ENCODE results near the gene PLK3.

PLK3 gene

GRCh38 chr1:44806704-44807363 is 6.7 kb downstream of the PLK3 start, which contains the start of gene DYNLT4:
DYNLT4 (minus strand) TSS chr1:44807351; CDS start chr1:44806668, 683 bp downstream.
- no peaks in the 10 kb centered on the region for H3K9me2 ChIP-seq (replicated peaks; ENCODE audit: insufficient read depth, low read length)
- no peaks in the 10 kb centered on the region for H3K27me3 ChIP-seq (replicated peaks; ENCODE audit: insufficient read depth, low read length)
- H3K4me2 ChIP-seq (ENCODE audit: low read depth, low read length) = no peak within 1 kb of the TSS
- H3F3A ChIP-seq (ENCODE audit: insufficient read depth, low read length) = peaks cover 10% of the 10 kb centered on the region; the same call in 1 of the 2 replicates
- H4K20me1 ChIP-seq (ENCODE audit: insufficient read depth, low read length) = no peaks in the 10 kb centered on the region
- H3K9me3 ChIP-seq (replicated peaks; ENCODE audit: insufficient read depth, low read length) = no peaks in the 10 kb centered on the region
- no peak within 1 kb of the TSS for H2AFZ ChIP-seq (ENCODE audit: low read length)
- no peaks in the 10 kb centered on the region for H3K36me3 ChIP-seq (replicated peaks; ENCODE audit: insufficient read depth, low read length)
- no peak within 1 kb of the TSS for H3K4me3 ChIP-seq (ENCODE audit: low read length)
- H3K9ac ChIP-seq (ENCODE audit: low read length) = no peak within 1 kb of the TSS
- DNase-seq = no peak
- TF ChIP-seq, protein P1, sequence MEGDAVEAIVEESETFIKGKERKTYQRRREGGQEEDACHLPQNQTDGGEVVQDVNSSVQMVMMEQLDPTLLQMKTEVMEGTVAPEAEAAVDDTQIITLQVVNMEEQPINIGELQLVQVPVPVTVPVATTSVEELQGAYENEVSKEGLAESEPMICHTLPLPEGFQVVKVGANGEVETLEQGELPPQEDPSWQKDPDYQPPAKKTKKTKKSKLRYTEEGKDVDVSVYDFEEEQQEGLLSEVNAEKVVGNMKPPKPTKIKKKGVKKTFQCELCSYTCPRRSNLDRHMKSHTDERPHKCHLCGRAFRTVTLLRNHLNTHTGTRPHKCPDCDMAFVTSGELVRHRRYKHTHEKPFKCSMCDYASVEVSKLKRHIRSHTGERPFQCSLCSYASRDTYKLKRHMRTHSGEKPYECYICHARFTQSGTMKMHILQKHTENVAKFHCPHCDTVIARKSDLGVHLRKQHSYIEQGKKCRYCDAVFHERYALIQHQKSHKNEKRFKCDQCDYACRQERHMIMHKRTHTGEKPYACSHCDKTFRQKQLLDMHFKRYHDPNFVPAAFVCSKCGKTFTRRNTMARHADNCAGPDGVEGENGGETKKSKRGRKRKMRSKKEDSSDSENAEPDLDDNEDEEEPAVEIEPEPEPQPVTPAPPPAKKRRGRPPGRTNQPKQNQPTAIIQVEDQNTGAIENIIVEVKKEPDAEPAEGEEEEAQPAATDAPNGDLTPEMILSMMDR (IDR thresholded peaks at IDR 0.05; ENCODE audit: low read length) = no peak
- TF ChIP-seq EZH2 (optimal IDR thresholded peaks at IDR 0.05; ENCODE audit: low read depth, low read length) (no peak), EZH2phosphoT487 (IDR thresholded peaks at IDR 0.05; ENCODE audit: low read length) (no peak)
- H3K4me1 ChIP-seq (ENCODE audit: low read length) = peaks cover 19% of the 10 kb centered on the region
- H3K27ac ChIP-seq (ENCODE audit: low read length) = no peak within 1 kb of the TSS
- H3K79me2 ChIP-seq (ENCODE audit: low read length) = no peaks in the 10 kb centered on the region

- Histone ChIP-seq H3K36me3 (replicated peaks; ENCODE audit: insufficient read depth, low read length) (no peaks in the 10 kb centered on the region), H3K9me3 (replicated peaks; ENCODE audit: insufficient read depth, low read length) (no peaks in the 10 kb centered on the region), H2AFZ (ENCODE audit: low read length) (no peak overlapping the region), H3K9me2 (replicated peaks; ENCODE audit: insufficient read depth, low read length) (no peaks in the 10 kb centered on the region), H3K4me1 (ENCODE audit: low read length) (peaks cover 19% of the 10 kb centered on the region), H3K27me3 (replicated peaks; ENCODE audit: insufficient read depth, low read length) (no peaks in the 10 kb centered on the region), H3K4me2 (ENCODE audit: low read depth, low read length) (no peak overlapping the region), H3K79me2 (ENCODE audit: low read length) (no peaks in the 10 kb centered on the region), H3K4me3 (ENCODE audit: low read length) (no peak overlapping the region), H3F3A (ENCODE audit: insufficient read depth, low read length) (peaks cover 11% of the 10 kb centered on the region; the same call in 1 of the 2 replicates), H4K20me1 (ENCODE audit: insufficient read depth, low read length) (no peaks in the 10 kb centered on the region), H3K9ac (ENCODE audit: low read length) (no peak overlapping the region), H3K27ac (ENCODE audit: low read length) (no peak overlapping the region)
- TF ChIP-seq EZH2phosphoT487 (IDR thresholded peaks at IDR 0.05; ENCODE audit: low read length) (no peak), EZH2 (optimal IDR thresholded peaks at IDR 0.05; ENCODE audit: low read depth, low read length) (no peak)
- TF ChIP-seq, protein P1 (IDR thresholded peaks at IDR 0.05; ENCODE audit: low read length) = no peak
- no peak for DNase-seq
Measured at GRCh38 chr1:44807364-44808062, 7.3 kb downstream of the PLK3 start.

- Histone ChIP-seq H3K36me3 (replicated peaks; ENCODE audit: insufficient read depth, low read length) (no peaks in the 10 kb centered on the region), H3K9me3 (replicated peaks; ENCODE audit: insufficient read depth, low read length) (no peaks in the 10 kb centered on the region), H3K9me2 (replicated peaks; ENCODE audit: insufficient read depth, low read length) (no peaks in the 10 kb centered on the region), H3K27me3 (replicated peaks; ENCODE audit: insufficient read depth, low read length) (no peaks in the 10 kb centered on the region), H3K4me2 (ENCODE audit: low read depth, low read length) (peak within 1 kb of the TSS; percentile 7; the same call in 1 of the 2 replicates), H3K9ac (ENCODE audit: low read length) (no peak within 1 kb of the TSS), H3K27ac (ENCODE audit: low read length) (peak within 1 kb of the TSS; percentile 54; the same call in 1 of the 2 replicates), H3K79me2 (ENCODE audit: low read length) (no peaks in the 10 kb centered on the region), H3K4me1 (ENCODE audit: low read length) (peaks cover 19% of the 10 kb centered on the region), H3F3A (ENCODE audit: insufficient read depth, low read length) (peaks cover 11% of the 10 kb centered on the region; the same call in 1 of the 2 replicates), H2AFZ (ENCODE audit: low read length) (peak within 1 kb of the TSS; percentile 52), H3K4me3 (ENCODE audit: low read length) (no peak within 1 kb of the TSS), H4K20me1 (ENCODE audit: insufficient read depth, low read length) (no peaks in the 10 kb centered on the region)
- no peak for DNase-seq
- TF ChIP-seq, protein P1 (IDR thresholded peaks at IDR 0.05; ENCODE audit: low read length) = no peak
- TF ChIP-seq EZH2phosphoT487 (IDR thresholded peaks at IDR 0.05; ENCODE audit: low read length) = no peak
- TF ChIP-seq EZH2 (optimal IDR thresholded peaks at IDR 0.05; ENCODE audit: low read depth, low read length) = no peak
Measured at GRCh38 chr1:44808063-44808937, 8.1 kb downstream of the PLK3 start, which contains the start of gene BTBD19. BTBD19 (plus strand) TSS chr1:44808523; CDS start chr1:44808821, 298 bp downstream.

Data from MM.1S (cell line).